Endothelial cell (in vitro differentiated cells): Measurements from ENCODE around the gene CAMKMT. TPM values are rescaled to one million over a fixed set of nuclear protein-coding genes. Genes with fewer than 3 reads are reported as not detected.

Experiments
- DNase-seq: peaks from one replicate; pipeline ENCODE4 v3.0.0; 2021; ENCODE audit warnings: low spot score
- H3K27ac Mint-ChIP-seq: one replicate; pipeline ENCODE4 v1.8.0; 2021; ENCODE audit warnings: mixed read lengths, inconsistent platforms; ENCODE audit not compliant: unreplicated experiment
- H3K27me3 Mint-ChIP-seq: one replicate; pipeline ENCODE4 v1.8.0; 2021; ENCODE audit warnings: mild to moderate bottlenecking, moderate library complexity, mixed read lengths, inconsistent platforms; ENCODE audit not compliant: unreplicated experiment
- H3K36me3 Mint-ChIP-seq: one replicate; pipeline ENCODE4 v1.8.0; 2021; ENCODE audit warnings: mild to moderate bottlenecking, low read depth, mixed read lengths, inconsistent platforms; ENCODE audit not compliant: unreplicated experiment
- H3K4me1 Mint-ChIP-seq: one replicate; pipeline ENCODE4 v1.8.0; 2021; ENCODE audit warnings: mild to moderate bottlenecking, mixed read lengths, inconsistent platforms; ENCODE audit not compliant: unreplicated experiment
- H3K4me3 Mint-ChIP-seq: one replicate; pipeline ENCODE4 v1.8.0; 2021; ENCODE audit warnings: mild to moderate bottlenecking, mixed read lengths, inconsistent platforms; ENCODE audit not compliant: unreplicated experiment
- H3K9me3 Mint-ChIP-seq: one replicate; pipeline ENCODE4 v1.8.0; 2021; ENCODE audit warnings: mixed read lengths, inconsistent platforms; ENCODE audit not compliant: unreplicated experiment
- CTCF ChIP-seq: fragments of 200-600 bp; sonication (generic); IDR thresholded peaks from one replicate; pipeline ENCODE4 v1.5.0; 2021; ENCODE audit warnings: antibody characterized with exemption; ENCODE audit not compliant: unreplicated experiment
- total RNA-seq: library from RNA; stranded (reverse); fragmentation: NEBNext Ultra II Directional; extraction: Animal tissue kit (Norgen Biotek cat#: 25700); gene quantifications from one replicate; pipeline ENCODE4 v1.2.1, GENCODE V29; 2021; ENCODE audit not compliant: unreplicated experiment

The CAMKMT gene
- total RNA-seq, 1 donor from 2014 or later = 8.4 TPM

- H3K9me3 Mint-ChIP-seq = no peaks in the 10 kb centered on the region
- no peak overlapping the region for H3K27ac Mint-ChIP-seq
- no peak overlapping the region for H3K4me3 Mint-ChIP-seq
- no peaks in the 10 kb centered on the region for H3K27me3 Mint-ChIP-seq
- no peak for TF ChIP-seq CTCF
- H3K4me1 Mint-ChIP-seq = no peaks in the 10 kb centered on the region
- DNase-seq = no peak
- no peaks in the 10 kb centered on the region for H3K36me3 Mint-ChIP-seq
Measured at GRCh38 chr2:44510246-44510645, 148.5 kb downstream of the CAMKMT start.

GRCh38 chr2:44515416-44515815, 153.7 kb downstream of the CAMKMT start:
- no peak for DNase-seq
- no peak overlapping the region for H3K4me3 Mint-ChIP-seq
- no peaks in the 10 kb centered on the region for H3K9me3 Mint-ChIP-seq
- no peaks in the 10 kb centered on the region for H3K27me3 Mint-ChIP-seq
- TF ChIP-seq CTCF = no peak
- H3K36me3 Mint-ChIP-seq = peaks cover under 1% of the 10 kb centered on the region
- H3K4me1 Mint-ChIP-seq = no peaks in the 10 kb centered on the region
- H3K27ac Mint-ChIP-seq = no peak overlapping the region

GRCh38 chr2:44519026-44519425, 157.3 kb downstream of the CAMKMT start:
- no peak overlapping the region for H3K27ac Mint-ChIP-seq
- TF ChIP-seq CTCF = no peak
- H3K4me1 Mint-ChIP-seq = no peaks in the 10 kb centered on the region
- no peak overlapping the region for H3K4me3 Mint-ChIP-seq
- peaks cover 11% of the 10 kb centered on the region for H3K36me3 Mint-ChIP-seq
- no peaks in the 10 kb centered on the region for H3K27me3 Mint-ChIP-seq
- no peak for DNase-seq
- no peaks in the 10 kb centered on the region for H3K9me3 Mint-ChIP-seq

GRCh38 chr2:44522846-44523245, 161.1 kb downstream of the CAMKMT start:
- no peak overlapping the region for H3K27ac Mint-ChIP-seq
- H3K4me1 Mint-ChIP-seq = no peaks in the 10 kb centered on the region
- peaks cover 1% of the 10 kb centered on the region for H3K27me3 Mint-ChIP-seq
- no peak overlapping the region for H3K4me3 Mint-ChIP-seq
- no peaks in the 10 kb centered on the region for H3K9me3 Mint-ChIP-seq
- peaks cover 11% of the 10 kb centered on the region for H3K36me3 Mint-ChIP-seq
- TF ChIP-seq CTCF = no peak
- DNase-seq = no peak

GRCh38 chr2:44524347-44524926, 162.7 kb downstream of the CAMKMT start:
- no peak for DNase-seq
- Mint-ChIP-seq H3K27me3 (peaks cover 1% of the 10 kb centered on the region), H3K36me3 (peaks cover 11% of the 10 kb centered on the region), H3K4me1 (no peaks in the 10 kb centered on the region), H3K27ac (no peak overlapping the region), H3K9me3 (no peaks in the 10 kb centered on the region), H3K4me3 (no peak overlapping the region)
- TF ChIP-seq CTCF = no peak
